ENCODE data around the gene STAG1. TPM values are rescaled to one million over a fixed set of nuclear protein-coding genes. Genes with fewer than 3 reads are reported as not detected.
"Not testable (repeated sequence)": the region's sequence is repeated elsewhere in the genome, so short reads cannot be mapped to it uniquely, and the experiment has no call there.

The STAG1 gene
- polyA plus RNA-seq (2013, experiment 1 of 2) = 20.5 TPM
- 16.9 TPM for polyA plus RNA-seq (2013, experiment 2 of 2)

GRCh38 chr3:136752172-136752421 is at the start of gene STAG1:
STAG1 (minus strand) TSS chr3:136752378; CDS start chr3:136630898, 121,480 bp downstream.
- WGBS = under 1% methylated on average over 27 of the region's 27 CpGs
- peaks cover 31% of the 10 kb centered on the region for H3K4me1 ChIP-seq (ENCODE audit: insufficient read depth, low read length)

DNA sequence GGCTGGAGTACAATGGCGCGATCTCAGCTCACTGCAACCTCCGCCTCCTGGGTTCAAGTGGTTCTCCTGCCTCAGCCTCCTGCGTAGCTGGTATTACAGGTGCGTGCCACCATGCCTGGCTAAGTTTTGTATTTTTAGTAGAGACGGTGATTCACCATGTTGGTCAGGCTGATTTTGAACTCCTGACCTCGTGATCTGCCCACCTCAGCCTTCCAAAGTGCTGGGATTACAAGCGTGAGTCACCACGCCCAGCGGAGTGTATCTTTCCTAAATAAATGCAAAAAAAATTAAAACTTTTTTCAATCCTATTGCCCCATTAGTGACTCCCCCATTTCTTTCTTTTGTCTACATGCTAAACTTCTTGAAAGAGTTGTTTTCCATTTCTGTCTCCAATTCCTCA is 49.0 kb upstream of the STAG1 start:
- H3K9me3 ChIP-seq (ENCODE audit: insufficient read depth, low read depth, low read length); H3K4me1 ChIP-seq (ENCODE audit: insufficient read depth, low read length); H3K27me3 ChIP-seq (ENCODE audit: insufficient read depth, low read length); H3K36me3 ChIP-seq (ENCODE audit: insufficient read depth, low read length); H3K4me3 ChIP-seq (ENCODE audit: low read length); H3K27ac ChIP-seq (ENCODE audit: low read depth, low read length); H3K9ac ChIP-seq (ENCODE audit: low read depth, low read length): not testable (repeated sequence)
- 93% methylated on average over 10 of the region's 10 CpGs for WGBS

More at GRCh38 chr3:136752172-136752421, at the start of gene STAG1:
- H3K4me3 ChIP-seq (ENCODE audit: low read length) = peak within 1 kb of the TSS; percentile 76
- no peaks in the 10 kb centered on the region for H3K9me3 ChIP-seq (ENCODE audit: insufficient read depth, low read depth, low read length)
- H3K27ac ChIP-seq (ENCODE audit: low read depth, low read length) = peak within 1 kb of the TSS; percentile 100
- H3K36me3 ChIP-seq (ENCODE audit: insufficient read depth, low read length) = no peaks in the 10 kb centered on the region
- H3K27me3 ChIP-seq (ENCODE audit: insufficient read depth, low read length) = no peaks in the 10 kb centered on the region
- peak within 1 kb of the TSS; percentile 97 for H3K9ac ChIP-seq (ENCODE audit: low read depth, low read length)

GRCh38 chr3:136792556-136793330 is 40.6 kb upstream of the STAG1 start:
- Histone ChIP-seq H3K4me1 (ENCODE audit: insufficient read depth, low read length) (no peaks in the 10 kb centered on the region), H3K4me3 (ENCODE audit: low read length) (no peak overlapping the region), H3K9ac (ENCODE audit: low read depth, low read length) (no peak overlapping the region), H3K36me3 (ENCODE audit: insufficient read depth, low read length) (no peaks in the 10 kb centered on the region), H3K27me3 (ENCODE audit: insufficient read depth, low read length) (no peaks in the 10 kb centered on the region), H3K9me3 (ENCODE audit: insufficient read depth, low read depth, low read length) (no peaks in the 10 kb centered on the region), H3K27ac (ENCODE audit: low read depth, low read length) (no peak overlapping the region)
- 90% methylated on average over 2 of the region's 4 CpGs for WGBS

- Histone ChIP-seq H3K9me3 (ENCODE audit: insufficient read depth, low read depth, low read length) (no peaks in the 10 kb centered on the region), H3K4me3 (ENCODE audit: low read length) (no peak overlapping the region)
- WGBS = 84% methylated on average over 3 of the region's 3 CpGs
Measured at GRCh38 chr3:136790786-136791185, 38.6 kb upstream of the STAG1 start.

DNA sequence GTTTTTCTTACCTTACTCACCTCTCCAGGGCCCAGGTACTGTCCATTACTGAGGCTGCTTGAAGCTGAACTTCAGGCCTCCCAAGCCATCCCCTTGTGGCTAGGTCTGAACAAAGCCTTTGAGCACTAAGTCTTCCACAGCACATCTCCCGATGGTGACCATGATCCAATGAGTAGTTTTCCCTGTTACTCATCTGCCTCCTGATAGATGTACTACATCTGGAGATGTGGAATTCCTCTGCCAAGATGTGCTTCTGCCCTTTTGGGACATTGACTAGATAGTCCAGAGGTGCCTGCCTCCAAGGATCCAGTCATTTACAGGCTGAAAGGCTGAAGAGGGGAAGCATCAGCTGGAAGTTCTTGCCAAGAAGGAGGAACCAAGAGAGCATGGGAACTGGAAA is 37.8 kb upstream of the STAG1 start:
- H3K4me1 ChIP-seq (ENCODE audit: insufficient read depth, low read length) = peaks cover 15% of the 10 kb centered on the region
- WGBS = 92% methylated on average over 1 of the region's 1 CpG
- H3K27ac ChIP-seq (ENCODE audit: low read depth, low read length) = no peak overlapping the region
- no peaks in the 10 kb centered on the region for H3K27me3 ChIP-seq (ENCODE audit: insufficient read depth, low read length)
- no peak overlapping the region for H3K9ac ChIP-seq (ENCODE audit: low read depth, low read length)
- H3K36me3 ChIP-seq (ENCODE audit: insufficient read depth, low read length) = no peaks in the 10 kb centered on the region
- no peak overlapping the region for H3K4me3 ChIP-seq (ENCODE audit: low read length)
- no peaks in the 10 kb centered on the region for H3K9me3 ChIP-seq (ENCODE audit: insufficient read depth, low read depth, low read length)

More at GRCh38 chr3:136790786-136791185, 38.6 kb upstream of the STAG1 start:
- Histone ChIP-seq H3K36me3 (ENCODE audit: insufficient read depth, low read length) (no peaks in the 10 kb centered on the region), H3K4me1 (ENCODE audit: insufficient read depth, low read length) (peaks cover 15% of the 10 kb centered on the region), H3K27ac (ENCODE audit: low read depth, low read length) (no peak overlapping the region), H3K27me3 (ENCODE audit: insufficient read depth, low read length) (no peaks in the 10 kb centered on the region), H3K9ac (ENCODE audit: low read depth, low read length) (no peak overlapping the region)

- no peaks in the 10 kb centered on the region for H3K9me3 ChIP-seq (ENCODE audit: insufficient read depth, low read depth, low read length)
- H3K36me3 ChIP-seq (ENCODE audit: insufficient read depth, low read length) = no peaks in the 10 kb centered on the region
- no peak overlapping the region for H3K4me3 ChIP-seq (ENCODE audit: low read length)
- no peak overlapping the region for H3K9ac ChIP-seq (ENCODE audit: low read depth, low read length)
- H3K4me1 ChIP-seq (ENCODE audit: insufficient read depth, low read length) = peaks cover 15% of the 10 kb centered on the region
- H3K27ac ChIP-seq (ENCODE audit: low read depth, low read length) = no peak overlapping the region
- WGBS = 97% methylated on average over 1 of the region's 1 CpG
- no peaks in the 10 kb centered on the region for H3K27me3 ChIP-seq (ENCODE audit: insufficient read depth, low read length)
Measured at GRCh38 chr3:136788154-136788553, 36.0 kb upstream of the STAG1 start.

DNA sequence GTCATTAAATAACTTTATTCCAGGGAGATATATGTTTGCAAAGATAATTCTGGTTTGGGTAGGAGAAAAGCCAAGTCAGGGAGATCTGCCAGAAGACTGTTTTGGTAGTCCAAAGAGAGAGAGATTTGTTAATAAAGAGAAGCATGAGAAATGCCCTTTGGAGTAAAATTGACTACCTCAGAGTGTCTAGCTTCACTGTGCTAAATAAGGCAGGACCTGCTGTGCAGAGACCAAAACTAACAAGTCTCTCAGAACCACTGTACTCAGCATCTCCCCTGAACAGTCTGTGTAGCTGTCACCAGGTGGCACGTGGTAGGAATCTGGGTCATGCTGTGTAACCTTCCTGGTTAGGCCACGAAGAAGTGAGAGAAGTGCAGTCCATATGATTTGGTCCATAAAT is 35.2 kb upstream of the STAG1 start:
- no peak overlapping the region for H3K4me3 ChIP-seq (ENCODE audit: low read length)
- no peaks in the 10 kb centered on the region for H3K9me3 ChIP-seq (ENCODE audit: insufficient read depth, low read depth, low read length)
- H3K36me3 ChIP-seq (ENCODE audit: insufficient read depth, low read length) = no peaks in the 10 kb centered on the region
- H3K9ac ChIP-seq (ENCODE audit: low read depth, low read length) = no peak overlapping the region
- no peak overlapping the region for H3K27ac ChIP-seq (ENCODE audit: low read depth, low read length)
- H3K4me1 ChIP-seq (ENCODE audit: insufficient read depth, low read length) = peaks cover 15% of the 10 kb centered on the region
- H3K27me3 ChIP-seq (ENCODE audit: insufficient read depth, low read length) = no peaks in the 10 kb centered on the region
- 76% methylated on average over 2 of the region's 2 CpGs for WGBS

DNA sequence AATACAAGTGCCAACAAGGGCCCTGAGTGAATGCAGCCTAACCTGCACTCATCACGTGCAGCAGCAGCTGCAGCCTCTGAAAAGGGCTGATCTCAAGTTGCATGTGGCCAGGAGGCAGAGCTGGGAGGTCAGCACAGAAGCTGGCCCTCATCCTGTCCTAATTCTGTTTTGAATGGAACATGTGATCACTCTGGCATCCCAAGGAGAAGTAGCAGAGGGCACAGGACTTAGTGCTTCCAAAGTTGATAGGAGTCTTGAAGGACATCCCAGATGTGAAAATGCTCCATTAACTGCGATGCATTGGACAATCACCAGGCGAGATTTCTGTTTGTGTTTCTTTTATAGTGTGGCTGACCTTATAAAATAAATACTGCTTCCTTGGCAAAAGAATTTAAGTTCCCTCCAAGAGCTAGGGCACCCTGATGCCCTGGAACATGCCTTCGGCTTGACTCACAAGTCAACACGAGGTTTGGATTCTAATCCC is 31.6 kb upstream of the STAG1 start:
- Histone ChIP-seq H3K4me3 (ENCODE audit: low read length) (no peak overlapping the region), H3K9me3 (ENCODE audit: insufficient read depth, low read depth, low read length) (no peaks in the 10 kb centered on the region), H3K27me3 (ENCODE audit: insufficient read depth, low read length) (no peaks in the 10 kb centered on the region), H3K9ac (ENCODE audit: low read depth, low read length) (no peak overlapping the region), H3K4me1 (ENCODE audit: insufficient read depth, low read length) (peaks cover 15% of the 10 kb centered on the region), H3K27ac (ENCODE audit: low read depth, low read length) (no peak overlapping the region), H3K36me3 (ENCODE audit: insufficient read depth, low read length) (no peaks in the 10 kb centered on the region)
- 90% methylated on average over 5 of the region's 5 CpGs for WGBS

DNA sequence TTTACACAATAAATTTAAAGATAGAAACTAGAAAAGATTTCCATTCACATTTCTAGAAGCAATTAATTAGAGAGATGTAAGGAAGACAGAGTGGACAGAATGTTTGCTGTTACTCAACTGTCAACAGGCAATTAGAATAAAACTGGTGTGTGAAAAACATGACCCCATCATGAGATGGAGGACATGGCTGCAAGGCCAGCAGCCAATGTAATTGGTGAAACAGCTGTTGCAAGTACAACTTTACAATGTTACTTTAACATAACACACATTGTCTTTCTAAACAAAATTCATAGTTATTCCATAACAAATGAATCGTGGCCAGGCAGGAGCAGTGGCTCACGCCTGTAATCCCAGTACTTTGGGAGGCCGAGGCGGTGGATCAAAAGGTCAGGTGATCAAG is 28.6 kb upstream of the STAG1 start:
- no peaks in the 10 kb centered on the region for H3K36me3 ChIP-seq (ENCODE audit: insufficient read depth, low read length)
- no peaks in the 10 kb centered on the region for H3K4me1 ChIP-seq (ENCODE audit: insufficient read depth, low read length)
- H3K27ac ChIP-seq (ENCODE audit: low read depth, low read length) = no peak overlapping the region
- WGBS = 96% methylated on average over 4 of the region's 4 CpGs
- H3K9me3 ChIP-seq (ENCODE audit: insufficient read depth, low read depth, low read length) = no peaks in the 10 kb centered on the region
- no peak overlapping the region for H3K4me3 ChIP-seq (ENCODE audit: low read length)
- H3K9ac ChIP-seq (ENCODE audit: low read depth, low read length) = no peak overlapping the region
- H3K27me3 ChIP-seq (ENCODE audit: insufficient read depth, low read length) = no peaks in the 10 kb centered on the region

GRCh38 chr3:136778865-136779264 is 26.7 kb upstream of the STAG1 start:
- no peaks in the 10 kb centered on the region for H3K4me1 ChIP-seq (ENCODE audit: insufficient read depth, low read length)
- WGBS = 84% methylated on average over 4 of the region's 4 CpGs
- H3K27ac ChIP-seq (ENCODE audit: low read depth, low read length) = no peak overlapping the region
- no peaks in the 10 kb centered on the region for H3K36me3 ChIP-seq (ENCODE audit: insufficient read depth, low read length)
- H3K4me3 ChIP-seq (ENCODE audit: low read length) = no peak overlapping the region
- no peak overlapping the region for H3K9ac ChIP-seq (ENCODE audit: low read depth, low read length)
- H3K9me3 ChIP-seq (ENCODE audit: insufficient read depth, low read depth, low read length) = no peaks in the 10 kb centered on the region
- H3K27me3 ChIP-seq (ENCODE audit: insufficient read depth, low read length) = no peaks in the 10 kb centered on the region

DNA sequence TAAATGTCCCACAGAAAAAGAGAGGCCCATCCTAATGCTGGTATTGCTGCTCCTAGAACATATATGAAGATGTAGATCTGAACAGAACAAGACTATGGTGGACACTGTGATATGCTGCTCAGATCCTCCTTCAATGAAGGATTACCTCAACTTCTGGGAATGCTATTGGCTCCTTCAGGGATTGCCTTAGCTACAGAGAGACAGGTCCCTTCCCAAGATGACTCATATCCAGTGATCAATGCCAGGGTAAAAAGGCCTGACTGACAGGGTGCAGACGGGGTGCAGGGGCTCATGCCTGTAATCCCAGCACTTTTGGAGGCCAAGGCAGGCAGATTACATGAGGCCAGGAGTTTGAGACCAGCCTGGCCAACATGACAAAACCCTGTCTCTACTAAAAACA is 20.5 kb upstream of the STAG1 start:
- WGBS = 61% methylated on average over 1 of the region's 1 CpG
- H3K4me1 ChIP-seq (ENCODE audit: insufficient read depth, low read length) = no peaks in the 10 kb centered on the region
- H3K27ac ChIP-seq (ENCODE audit: low read depth, low read length) = no peak overlapping the region
- no peak overlapping the region for H3K4me3 ChIP-seq (ENCODE audit: low read length)
- no peak overlapping the region for H3K9ac ChIP-seq (ENCODE audit: low read depth, low read length)
- no peaks in the 10 kb centered on the region for H3K9me3 ChIP-seq (ENCODE audit: insufficient read depth, low read depth, low read length)
- no peaks in the 10 kb centered on the region for H3K36me3 ChIP-seq (ENCODE audit: insufficient read depth, low read length)
- H3K27me3 ChIP-seq (ENCODE audit: insufficient read depth, low read length) = no peaks in the 10 kb centered on the region

All from HUES64 (cell line).